HepG2 (cell line): ENCODE data around the gene EPHA2. TPM values are rescaled to one million over a fixed set of nuclear protein-coding genes. Genes with fewer than 3 reads are reported as not detected.

Source experiments
- AHR ChIP-seq: IDR thresholded peaks from 2 replicates; pipeline ENCODE4 v1.6.1; 2018; ENCODE audit warnings: missing genetic modification reagents, missing compliant biosample characterization
- ATF7 ChIP-seq, 2 experiments: fragments of 450-650 bp in 1 of 2; sonication (generic) in 1 of 2; formaldehyde crosslinking in 1 of 2; IDR thresholded peaks; 2 replicates each; pipeline versions ENCODE4 v1.4.0 to v1.6.1; 2016 to 2020; ENCODE audit warnings: antibody characterized with exemption in 1 of 2, mild to moderate bottlenecking in 1 of 2, missing genetic modification reagents in 1 of 2
- CEBPB ChIP-seq: IDR thresholded peaks from 2 replicates; pipeline ENCODE4 v1.6.1; 2011; ENCODE audit warnings: low read depth, low read length, improper control_type of control experiment, borderline replicate concordance
- FOXO1 ChIP-seq: sonication (generic); formaldehyde crosslinking; IDR thresholded peaks from 2 replicates; pipeline ENCODE4 v1.4.0; 2020; ENCODE audit warnings: missing genetic modification reagents
- KAT8 ChIP-seq: IDR thresholded peaks from 2 replicates; pipeline ENCODE4 v1.6.1; 2016; ENCODE audit warnings: missing genetic modification reagents, missing compliant biosample characterization
- POLR2A ChIP-seq, 2 experiments: IDR thresholded peaks; 2 replicates each; pipeline ENCODE4 v1.6.1; 2011; ENCODE audit warnings: low read depth in 2 of 2, low read length in 2 of 2, mild to moderate bottlenecking in 1 of 2, moderate library complexity in 1 of 2; ENCODE audit not compliant: insufficient read depth in 1 of 2
- SKI ChIP-seq: fragments of 450-650 bp; IDR thresholded peaks from one replicate; pipeline ENCODE4 v1.6.1; 2018; ENCODE audit warnings: mild to moderate bottlenecking; ENCODE audit not compliant: partially characterized antibody
- SNRNP70 ChIP-seq: fragments of 200-400 bp; formaldehyde crosslinking; IDR thresholded peaks from 2 replicates; pipeline ENCODE4 v1.6.1; 2017; ENCODE audit warnings: mild to moderate bottlenecking, low read depth, low read length, moderate library complexity
- SRSF4 ChIP-seq: fragments of 200-400 bp; formaldehyde crosslinking; IDR thresholded peaks from one replicate; pipeline ENCODE4 v1.6.1; 2018; ENCODE audit warnings: mild to moderate bottlenecking, low read depth, low read length, moderate library complexity; ENCODE audit not compliant: poor library complexity, severe bottlenecking
- ZNF230 ChIP-seq: sonication (generic); formaldehyde crosslinking; IDR thresholded peaks from 2 replicates; pipeline ENCODE4 v1.4.0; 2020; ENCODE audit warnings: mild to moderate bottlenecking, missing genetic modification reagents
- ZNF253 ChIP-seq: sonication (generic); formaldehyde crosslinking; IDR thresholded peaks from 2 replicates; pipeline ENCODE4 v1.8.0; 2022; ENCODE audit warnings: mild to moderate bottlenecking, missing genetic modification reagents, borderline replicate concordance
- ZNF335 ChIP-seq: sonication (generic); formaldehyde crosslinking; IDR thresholded peaks from 2 replicates; pipeline ENCODE4 v1.4.0; 2020; ENCODE audit warnings: missing genetic modification reagents
- ZNF431 ChIP-seq: sonication (generic); formaldehyde crosslinking; IDR thresholded peaks from 2 replicates; pipeline ENCODE4 v1.9.0; 2022; ENCODE audit warnings: missing genetic modification reagents, low read depth, mild to moderate bottlenecking, borderline replicate concordance
- ZNF644 ChIP-seq: IDR thresholded peaks from 2 replicates; pipeline ENCODE4 v1.6.1; 2016; ENCODE audit warnings: low read depth
- ZNF749 ChIP-seq: sonication (generic); formaldehyde crosslinking; IDR thresholded peaks from 2 replicates; pipeline ENCODE4 v1.8.0; 2022; ENCODE audit warnings: mild to moderate bottlenecking, missing genetic modification reagents, moderate library complexity, borderline replicate concordance
- ZNF879 ChIP-seq: sonication (generic); formaldehyde crosslinking; IDR thresholded peaks from 2 replicates; pipeline ENCODE4 v1.8.1; 2023; ENCODE audit warnings: missing genetic modification reagents
- polyA plus RNA-seq, 8 experiments: library from polyadenylated mRNA; depleted of rRNA in 3 of 8; stranded (reverse) in 7 of 8; unstranded in 1 of 8; fragments of >200 nt; fragmentation: Illumina TruSeq in 4 of 8; extraction: Trizol in 4 of 8; gene quantifications; 2 replicates each; pipeline versions ENCODE4 v1.2.1 to v1.2.3, GENCODE V29; 2011 to 2016; ENCODE audit warnings: low read depth in 4 of 8, missing spikeins in 1 of 8, mixed read lengths in 1 of 8; ENCODE audit not compliant: insufficient read depth in 1 of 8
- total RNA-seq, 5 experiments: library from RNA; depleted of rRNA; stranded (reverse); fragments of >200 nt; fragmentation: Illumina TruSeq; extraction: Trizol; gene quantifications; 2 replicates each; pipeline ENCODE4 v1.2.3, GENCODE V29; 2016; ENCODE audit warnings: low read depth in 1 of 5
- TF ChIP-seq, protein P1 (sequence below): sonication (generic); formaldehyde crosslinking; IDR thresholded peaks from 2 replicates; pipeline ENCODE4 v1.5.1; 2020; ENCODE audit warnings: mild to moderate bottlenecking, missing genetic modification reagents
- TF ChIP-seq, protein P2 (sequence below): sonication (generic); formaldehyde crosslinking; IDR thresholded peaks from 2 replicates; pipeline ENCODE4 v1.8.1; 2023; ENCODE audit warnings: mild to moderate bottlenecking, missing genetic modification reagents
- TF ChIP-seq, protein P3 (sequence below): sonication (generic); formaldehyde crosslinking; conservative IDR thresholded peaks from 2 replicates; pipeline ENCODE4 v1.5.0; 2020; ENCODE audit warnings: missing genetic modification reagents
- TF ChIP-seq, protein P4 (sequence below): sonication (generic); formaldehyde crosslinking; IDR thresholded peaks from 2 replicates; pipeline ENCODE4 v1.8.1; 2023; ENCODE audit warnings: missing genetic modification reagents, inconsistent platforms, borderline replicate concordance
- TF ChIP-seq, protein P5 (sequence below): sonication (generic); formaldehyde crosslinking; IDR thresholded peaks from 2 replicates; pipeline ENCODE4 v1.8.1; 2023; ENCODE audit warnings: mild to moderate bottlenecking, missing genetic modification reagents, borderline replicate concordance

Gene EPHA2
- total and polyA plus RNA-seq, 2 of the 13 experiments (the other 11 are each of a cell fraction or from before 2014, with no cell fraction given): 33.6 to 53.6 TPM

DNA sequence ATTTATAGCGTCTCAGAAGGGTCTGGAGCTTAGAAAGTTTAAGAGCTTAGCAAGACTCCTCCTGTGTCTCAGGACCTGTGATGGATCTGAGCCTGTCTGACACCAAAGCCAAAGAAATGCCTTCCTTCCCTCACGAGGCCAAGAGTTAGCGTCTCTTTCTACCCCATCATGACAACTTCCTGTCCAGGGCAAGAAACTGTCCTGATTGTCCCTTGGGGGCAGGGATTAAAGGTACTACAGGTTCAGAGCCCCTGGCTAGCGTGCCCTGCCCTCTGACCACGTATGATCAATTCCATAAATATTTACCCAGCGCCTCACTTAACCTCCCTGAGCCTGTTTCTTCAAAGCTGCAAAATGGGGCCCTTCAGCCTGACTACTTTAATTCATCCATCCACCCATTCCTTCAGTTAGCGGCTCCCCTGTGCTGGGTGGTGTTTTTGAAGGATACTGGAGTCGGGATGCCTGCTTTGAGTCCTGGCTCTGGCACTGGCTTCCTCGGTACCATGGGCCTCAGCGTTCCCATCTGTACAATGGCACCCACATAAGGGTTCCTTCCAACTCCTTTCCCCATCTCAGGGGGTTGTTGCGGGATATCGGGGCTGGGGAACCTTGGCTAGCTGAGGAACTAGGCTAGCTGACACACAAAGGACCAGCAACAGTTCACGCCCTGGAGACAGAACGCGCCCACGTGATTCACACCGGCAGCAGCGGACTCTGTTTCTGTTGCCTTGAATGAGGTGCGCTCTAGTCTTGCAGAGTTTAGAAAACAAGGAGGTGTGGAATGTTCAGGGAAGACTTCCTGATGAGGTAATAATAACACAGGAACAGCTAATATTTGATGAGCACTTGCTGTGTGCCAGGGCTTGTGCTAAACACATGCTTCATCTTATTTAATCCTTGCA lies 23.0 kb upstream of the EPHA2 start (continued):
- TF ChIP-seq SRSF4 (no peak), ATF7 (IDR thresholded peaks at IDR 0.05) (no peak), ATF7 (CRISPR knock-in tag; IDR thresholded peaks at IDR 0.05) (0 out of 2 replicates have a peak, but pooled peaks have one; percentile 75), KAT8 (CRISPR knock-in tag) (no peak; the same call in 1 of the 2 replicates), SNRNP70 (no peak), ZNF879 (CRISPR knock-in tag) (no peak; the same call in 1 of the 2 replicates), ZNF644 (CRISPR knock-in tag) (no peak), ZNF749 (CRISPR knock-in tag) (no peak), ZNF230 (peak; percentile 75), FOXO1 (peak; percentile 73), AHR (CRISPR knock-in tag) (no peak; the same call in 1 of the 2 replicates), CEBPB (no peak), POLR2A (IDR thresholded peaks at IDR 0.05; ENCODE audit: insufficient read depth in 1 of 2, low read depth in 2 of 2, low read length in 2 of 2) (peak in 1 of 2 experiments; percentile 67; a peak in 2 of 4 replicates), SKI (no peak), ZNF431 (CRISPR knock-in tag) (no peak), ZNF335 (CRISPR knock-in tag) (0 out of 2 replicates have a peak, but pooled peaks have one; percentile 48), ZNF253 (CRISPR knock-in tag) (no peak)
- TF ChIP-seq, protein P1, sequence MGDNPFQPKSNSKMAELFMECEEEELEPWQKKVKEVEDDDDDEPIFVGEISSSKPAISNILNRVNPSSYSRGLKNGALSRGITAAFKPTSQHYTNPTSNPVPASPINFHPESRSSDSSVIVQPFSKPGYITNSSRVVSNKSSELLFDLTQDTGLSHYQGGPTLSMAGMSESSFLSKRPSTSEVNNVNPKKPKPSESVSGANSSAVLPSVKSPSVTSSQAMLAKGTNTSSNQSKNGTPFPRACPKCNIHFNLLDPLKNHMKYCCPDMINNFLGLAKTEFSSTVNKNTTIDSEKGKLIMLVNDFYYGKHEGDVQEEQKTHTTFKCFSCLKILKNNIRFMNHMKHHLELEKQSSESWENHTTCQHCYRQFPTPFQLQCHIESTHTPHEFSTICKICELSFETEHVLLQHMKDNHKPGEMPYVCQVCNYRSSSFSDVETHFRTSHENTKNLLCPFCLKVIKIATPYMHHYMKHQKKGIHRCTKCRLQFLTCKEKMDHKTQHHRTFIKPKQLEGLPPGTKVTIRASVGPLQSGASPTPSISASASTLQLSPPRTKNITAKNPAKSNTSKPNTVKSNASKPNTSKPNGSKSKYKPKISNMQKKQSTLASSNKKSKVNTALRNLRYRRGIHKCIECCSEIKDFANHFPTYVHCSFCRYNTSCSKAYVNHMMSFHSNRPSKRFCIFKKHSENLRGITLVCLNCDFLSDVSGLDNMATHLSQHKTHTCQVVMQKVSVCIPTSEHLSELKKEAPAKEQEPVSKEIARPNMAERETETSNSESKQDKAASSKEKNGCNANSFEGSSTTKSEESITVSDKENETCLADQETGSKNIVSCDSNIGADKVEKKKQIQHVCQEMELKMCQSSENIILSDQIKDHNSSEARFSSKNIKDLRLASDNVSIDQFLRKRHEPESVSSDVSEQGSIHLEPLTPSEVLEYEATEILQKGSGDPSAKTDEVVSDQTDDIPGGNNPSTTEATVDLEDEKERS (CRISPR knock-in tag): peak; percentile 23; the same call in 1 of the 2 replicates
- TF ChIP-seq, protein P2, sequence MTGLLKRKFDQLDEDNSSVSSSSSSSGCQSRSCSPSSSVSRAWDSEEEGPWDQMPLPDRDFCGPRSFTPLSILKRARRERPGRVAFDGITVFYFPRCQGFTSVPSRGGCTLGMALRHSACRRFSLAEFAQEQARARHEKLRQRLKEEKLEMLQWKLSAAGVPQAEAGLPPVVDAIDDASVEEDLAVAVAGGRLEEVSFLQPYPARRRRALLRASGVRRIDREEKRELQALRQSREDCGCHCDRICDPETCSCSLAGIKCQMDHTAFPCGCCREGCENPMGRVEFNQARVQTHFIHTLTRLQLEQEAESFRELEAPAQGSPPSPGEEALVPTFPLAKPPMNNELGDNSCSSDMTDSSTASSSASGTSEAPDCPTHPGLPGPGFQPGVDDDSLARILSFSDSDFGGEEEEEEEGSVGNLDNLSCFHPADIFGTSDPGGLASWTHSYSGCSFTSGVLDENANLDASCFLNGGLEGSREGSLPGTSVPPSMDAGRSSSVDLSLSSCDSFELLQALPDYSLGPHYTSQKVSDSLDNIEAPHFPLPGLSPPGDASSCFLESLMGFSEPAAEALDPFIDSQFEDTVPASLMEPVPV (CRISPR knock-in tag): 0 out of 2 replicates have a peak, but pooled peaks have one; percentile 57
- TF ChIP-seq, protein P3, sequence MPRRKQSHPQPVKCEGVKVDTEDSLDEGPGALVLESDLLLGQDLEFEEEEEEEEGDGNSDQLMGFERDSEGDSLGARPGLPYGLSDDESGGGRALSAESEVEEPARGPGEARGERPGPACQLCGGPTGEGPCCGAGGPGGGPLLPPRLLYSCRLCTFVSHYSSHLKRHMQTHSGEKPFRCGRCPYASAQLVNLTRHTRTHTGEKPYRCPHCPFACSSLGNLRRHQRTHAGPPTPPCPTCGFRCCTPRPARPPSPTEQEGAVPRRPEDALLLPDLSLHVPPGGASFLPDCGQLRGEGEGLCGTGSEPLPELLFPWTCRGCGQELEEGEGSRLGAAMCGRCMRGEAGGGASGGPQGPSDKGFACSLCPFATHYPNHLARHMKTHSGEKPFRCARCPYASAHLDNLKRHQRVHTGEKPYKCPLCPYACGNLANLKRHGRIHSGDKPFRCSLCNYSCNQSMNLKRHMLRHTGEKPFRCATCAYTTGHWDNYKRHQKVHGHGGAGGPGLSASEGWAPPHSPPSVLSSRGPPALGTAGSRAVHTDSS (CRISPR knock-in tag): no peak
- TF ChIP-seq, protein P4, sequence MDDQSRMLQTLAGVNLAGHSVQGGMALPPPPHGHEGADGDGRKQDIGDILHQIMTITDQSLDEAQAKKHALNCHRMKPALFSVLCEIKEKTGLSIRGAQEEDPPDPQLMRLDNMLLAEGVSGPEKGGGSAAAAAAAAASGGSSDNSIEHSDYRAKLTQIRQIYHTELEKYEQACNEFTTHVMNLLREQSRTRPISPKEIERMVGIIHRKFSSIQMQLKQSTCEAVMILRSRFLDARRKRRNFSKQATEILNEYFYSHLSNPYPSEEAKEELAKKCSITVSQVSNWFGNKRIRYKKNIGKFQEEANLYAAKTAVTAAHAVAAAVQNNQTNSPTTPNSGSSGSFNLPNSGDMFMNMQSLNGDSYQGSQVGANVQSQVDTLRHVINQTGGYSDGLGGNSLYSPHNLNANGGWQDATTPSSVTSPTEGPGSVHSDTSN (CRISPR knock-in tag): no peak
- TF ChIP-seq, protein P5, sequence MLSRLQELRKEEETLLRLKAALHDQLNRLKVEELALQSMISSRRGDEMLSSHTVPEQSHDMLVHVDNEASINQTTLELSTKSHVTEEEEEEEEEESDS: no peak
